Measurements from ENCODE around the gene RPRD2.

RPRD2 gene

GRCh38 chr1:150365941-150366340 lies 2.0 kb downstream of the RPRD2 start:
- Histone ChIP-seq H3K18ac (ENCODE audit: low read length) (peak overlapping the region; percentile 97), H3K4me2 (ENCODE audit: low read length) (peak overlapping the region; percentile 39), H3K27ac (ENCODE audit: low read depth, low read length) (no peak overlapping the region), H2BK120ac (ENCODE audit: low read depth, low read length) (no peak overlapping the region), H3K9ac (ENCODE audit: low read length) (peak overlapping the region; percentile 98), H4K5ac (ENCODE audit: low read length) (no peak overlapping the region), H3K36me3 (ENCODE audit: control insufficient read depth, insufficient read depth, low read length) (no peaks in the 10 kb centered on the region), H2AK5ac (ENCODE audit: low read length) (no peak overlapping the region), H3K56ac (ENCODE audit: low read length) (peak overlapping the region; percentile 98), H2BK15ac (replicated peaks; ENCODE audit: low read depth) (no peak overlapping the region), H3K79me2 (ENCODE audit: control insufficient read depth, insufficient read depth, low read length) (peaks cover 52% of the 10 kb centered on the region), H3K4me3 (ENCODE audit: low read length) (peak overlapping the region; percentile 32), H3K4ac (ENCODE audit: low read depth, low read length) (no peak overlapping the region), H3K4me1 (ENCODE audit: control insufficient read depth, low read depth, low read length) (peaks cover 2% of the 10 kb centered on the region), H4K8ac (ENCODE audit: low read depth, low read length) (no peak overlapping the region), H3K79me1 (ENCODE audit: low read length) (no peaks in the 10 kb centered on the region), H3K23ac (ENCODE audit: low read length) (no peak overlapping the region), H3K27me3 (ENCODE audit: insufficient read depth, low read length, poor library complexity) (no peaks in the 10 kb centered on the region), H2BK5ac (ENCODE audit: low read length) (no peak overlapping the region)
- DNase-seq, result no peak
- no CpG with 5 or more reads among the region's 3 CpGs for whole genome bisulfite sequencing (ENCODE audit: extremely low coverage, insufficient coverage, low lambda C conversion rate)

GRCh38 chr1:150366416-150367296 lies 2.7 kb downstream of the RPRD2 start:
- Histone ChIP-seq H4K5ac (ENCODE audit: low read length) (no peak overlapping the region), H3K4me3 (ENCODE audit: low read length) (no peak overlapping the region), H3K23ac (ENCODE audit: low read length) (no peak overlapping the region), H3K18ac (ENCODE audit: low read length) (no peak overlapping the region), H3K56ac (ENCODE audit: low read length) (peak overlapping the region; percentile 3), H3K4ac (ENCODE audit: low read depth, low read length) (no peak overlapping the region), H3K27ac (ENCODE audit: low read depth, low read length) (no peak overlapping the region), H3K4me2 (ENCODE audit: low read length) (peak overlapping the region; percentile 48), H2AK5ac (ENCODE audit: low read length) (no peak overlapping the region), H3K79me1 (ENCODE audit: low read length) (no peaks in the 10 kb centered on the region), H2BK5ac (ENCODE audit: low read length) (no peak overlapping the region), H3K36me3 (ENCODE audit: control insufficient read depth, insufficient read depth, low read length) (no peaks in the 10 kb centered on the region), H3K9ac (ENCODE audit: low read length) (peak overlapping the region; percentile 98), H3K27me3 (ENCODE audit: insufficient read depth, low read length, poor library complexity) (no peaks in the 10 kb centered on the region), H3K79me2 (ENCODE audit: control insufficient read depth, insufficient read depth, low read length) (peaks cover 58% of the 10 kb centered on the region), H2BK15ac (replicated peaks; ENCODE audit: low read depth) (no peak overlapping the region), H3K4me1 (ENCODE audit: control insufficient read depth, low read depth, low read length) (peaks cover 2% of the 10 kb centered on the region), H2BK120ac (ENCODE audit: low read depth, low read length) (no peak overlapping the region), H4K8ac (ENCODE audit: low read depth, low read length) (no peak overlapping the region)
- WGBS (ENCODE audit: extremely low coverage, insufficient coverage, low lambda C conversion rate), result no CpG with 5 or more reads among the region's 12 CpGs
- peak; percentile 34 for DNase-seq

- peaks cover 70% of the 10 kb centered on the region for H3K79me2 ChIP-seq (ENCODE audit: control insufficient read depth, insufficient read depth, low read length)
- H3K36me3 ChIP-seq (ENCODE audit: control insufficient read depth, insufficient read depth, low read length), result no peaks in the 10 kb centered on the region
- DNase-seq, result no peak
- no peak overlapping the region for H3K4ac ChIP-seq (ENCODE audit: low read depth, low read length)
- peaks cover 8% of the 10 kb centered on the region for H3K4me1 ChIP-seq (ENCODE audit: control insufficient read depth, low read depth, low read length)
- no peak overlapping the region for H3K23ac ChIP-seq (ENCODE audit: low read length)
- H2BK5ac ChIP-seq (ENCODE audit: low read length), result no peak overlapping the region
- no peak overlapping the region for H3K56ac ChIP-seq (ENCODE audit: low read length)
- no peak overlapping the region for H4K8ac ChIP-seq (ENCODE audit: low read depth, low read length)
- WGBS (ENCODE audit: extremely low coverage, insufficient coverage, low lambda C conversion rate), result no CpG with 5 or more reads among the region's 8 CpGs
- peaks cover 6% of the 10 kb centered on the region for H3K79me1 ChIP-seq (ENCODE audit: low read length)
- H2BK120ac ChIP-seq (ENCODE audit: low read depth, low read length), result no peak overlapping the region
- no peak overlapping the region for H4K5ac ChIP-seq (ENCODE audit: low read length)
- H3K18ac ChIP-seq (ENCODE audit: low read length), result no peak overlapping the region
- no peak overlapping the region for H3K27ac ChIP-seq (ENCODE audit: low read depth, low read length)
- no peak overlapping the region for H2BK15ac ChIP-seq (replicated peaks; ENCODE audit: low read depth)
- H3K4me3 ChIP-seq (ENCODE audit: low read length), result no peak overlapping the region
- H3K27me3 ChIP-seq (ENCODE audit: insufficient read depth, low read length, poor library complexity), result no peaks in the 10 kb centered on the region
- no peak overlapping the region for H3K9ac ChIP-seq (ENCODE audit: low read length)
- H2AK5ac ChIP-seq (ENCODE audit: low read length), result no peak overlapping the region
- H3K4me2 ChIP-seq (ENCODE audit: low read length), result no peak overlapping the region
Observed at GRCh38 chr1:150371110-150371509, 7.2 kb downstream of the RPRD2 start.

DNA sequence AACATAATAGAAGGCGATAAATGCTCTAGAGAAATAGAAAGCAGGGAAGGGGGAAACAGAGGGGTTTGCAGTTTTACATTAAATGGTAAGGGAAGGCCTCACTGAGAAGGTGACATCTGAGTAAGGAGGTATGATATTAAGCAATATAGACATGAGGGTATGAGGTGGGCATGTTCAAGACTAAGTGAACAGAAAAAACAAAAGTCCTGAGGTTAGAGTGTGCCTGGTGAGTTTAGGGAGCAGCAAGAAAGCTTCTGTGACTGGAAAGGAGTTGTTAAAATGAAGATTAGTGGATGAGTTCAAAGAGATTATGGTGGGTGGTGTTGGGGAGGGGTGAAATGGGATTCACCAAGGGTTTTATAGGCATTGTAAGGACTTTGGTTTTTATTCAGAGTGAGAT lies 8.6 kb downstream of the RPRD2 start:
- H3K27ac ChIP-seq (ENCODE audit: low read depth, low read length), result no peak overlapping the region
- H3K18ac ChIP-seq (ENCODE audit: low read length), result no peak overlapping the region

DNA sequence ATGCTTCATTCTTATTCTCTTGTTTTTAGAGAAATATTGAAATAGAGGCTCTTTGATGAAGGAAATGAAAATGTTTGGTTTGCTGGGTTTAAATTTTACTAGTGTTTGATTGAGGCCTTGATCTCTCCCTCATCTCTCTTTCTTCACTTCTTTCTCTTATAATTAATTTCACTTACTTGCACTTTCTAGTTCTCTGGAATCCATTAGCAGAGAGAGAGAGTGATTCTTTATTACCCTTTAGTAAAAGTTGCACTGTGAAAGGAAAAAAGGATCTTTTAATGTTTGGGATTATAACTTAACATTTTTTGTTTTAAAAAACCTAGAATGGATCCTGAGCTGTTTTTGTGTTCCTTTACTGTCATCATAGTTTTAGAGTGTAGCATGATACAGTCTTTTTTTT lies 12.2 kb downstream of the RPRD2 start:
- no peak for DNase-seq
- Histone ChIP-seq H3K27ac (ENCODE audit: low read depth, low read length) (no peak overlapping the region), H4K8ac (ENCODE audit: low read depth, low read length) (no peak overlapping the region), H3K4me2 (ENCODE audit: low read length) (no peak overlapping the region), H2BK120ac (ENCODE audit: low read depth, low read length) (no peak overlapping the region), H2BK5ac (ENCODE audit: low read length) (no peak overlapping the region), H3K4ac (ENCODE audit: low read depth, low read length) (no peak overlapping the region), H3K18ac (ENCODE audit: low read length) (no peak overlapping the region), H4K5ac (ENCODE audit: low read length) (no peak overlapping the region), H2AK5ac (ENCODE audit: low read length) (no peak overlapping the region), H3K56ac (ENCODE audit: low read length) (no peak overlapping the region), H3K27me3 (ENCODE audit: insufficient read depth, low read length, poor library complexity) (no peaks in the 10 kb centered on the region), H3K23ac (ENCODE audit: low read length) (no peak overlapping the region), H3K36me3 (ENCODE audit: control insufficient read depth, insufficient read depth, low read length) (no peaks in the 10 kb centered on the region), H2BK15ac (replicated peaks; ENCODE audit: low read depth) (no peak overlapping the region), H3K79me1 (ENCODE audit: low read length) (peaks cover 6% of the 10 kb centered on the region), H3K4me1 (ENCODE audit: control insufficient read depth, low read depth, low read length) (peaks cover 8% of the 10 kb centered on the region), H3K4me3 (ENCODE audit: low read length) (no peak overlapping the region), H3K79me2 (ENCODE audit: control insufficient read depth, insufficient read depth, low read length) (peaks cover 44% of the 10 kb centered on the region), H3K9ac (ENCODE audit: low read length) (no peak overlapping the region)

More for the DNA sequence above, 8.6 kb downstream of the RPRD2 start:
- WGBS (ENCODE audit: extremely low coverage, insufficient coverage, low lambda C conversion rate), result no CpG with 5 or more reads among the region's 1 CpG
- Histone ChIP-seq H3K4ac (ENCODE audit: low read depth, low read length) (no peak overlapping the region), H3K23ac (ENCODE audit: low read length) (no peak overlapping the region), H2BK15ac (replicated peaks; ENCODE audit: low read depth) (no peak overlapping the region), H3K36me3 (ENCODE audit: control insufficient read depth, insufficient read depth, low read length) (no peaks in the 10 kb centered on the region), H3K4me1 (ENCODE audit: control insufficient read depth, low read depth, low read length) (peaks cover 8% of the 10 kb centered on the region), H3K27me3 (ENCODE audit: insufficient read depth, low read length, poor library complexity) (no peaks in the 10 kb centered on the region), H3K56ac (ENCODE audit: low read length) (no peak overlapping the region), H3K9ac (ENCODE audit: low read length) (no peak overlapping the region), H2AK5ac (ENCODE audit: low read length) (no peak overlapping the region), H2BK5ac (ENCODE audit: low read length) (no peak overlapping the region), H3K79me1 (ENCODE audit: low read length) (peaks cover 6% of the 10 kb centered on the region), H4K5ac (ENCODE audit: low read length) (no peak overlapping the region), H3K4me3 (ENCODE audit: low read length) (no peak overlapping the region), H3K79me2 (ENCODE audit: control insufficient read depth, insufficient read depth, low read length) (peaks cover 64% of the 10 kb centered on the region), H2BK120ac (ENCODE audit: low read depth, low read length) (no peak overlapping the region), H4K8ac (ENCODE audit: low read depth, low read length) (no peak overlapping the region), H3K4me2 (ENCODE audit: low read length) (no peak overlapping the region)
- DNase-seq, result no peak
